Measurements from ENCODE around the gene AFF3.

AFF3 gene

DNA sequence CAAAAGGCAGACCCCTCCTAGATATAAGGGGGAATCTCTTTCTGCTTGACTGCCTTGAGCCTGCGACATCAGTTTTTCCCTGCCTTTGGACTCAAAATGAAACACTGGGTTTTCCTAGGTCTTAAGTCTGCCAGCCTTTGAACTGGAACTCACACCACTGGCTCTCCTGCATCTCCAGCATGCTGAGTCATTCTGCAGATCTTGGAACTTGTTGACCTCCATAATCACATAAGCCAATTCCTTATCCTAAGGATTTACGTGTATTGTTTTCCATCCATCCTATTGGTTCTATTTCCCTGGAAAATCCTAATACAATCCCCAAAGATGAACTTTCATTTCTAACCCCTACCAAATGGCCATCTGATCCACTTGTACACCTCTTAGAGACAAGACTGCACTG, 88.0 kb downstream of the AFF3 start:
- TF ChIP-seq EZH2 (IDR thresholded peaks at IDR 0.05; ENCODE audit: borderline replicate concordance, low read length), result no peak
- Histone ChIP-seq H3K9ac (ENCODE audit: low read length) (no peak overlapping the region), H3F3A (ENCODE audit: insufficient read depth, low read length) (no peaks in the 10 kb centered on the region), H3K4me3 (ENCODE audit: low read depth, low read length, poor library complexity, severe bottlenecking) (no peak overlapping the region), H3K9me3 (ENCODE audit: low read length) (no peaks in the 10 kb centered on the region), H3K27ac (ENCODE audit: low read depth, low read length, poor library complexity, severe bottlenecking) (peak overlapping the region; percentile 25), H3K9me2 (ENCODE audit: low read depth, low read length) (no peaks in the 10 kb centered on the region), H3K36me3 (ENCODE audit: insufficient read depth, low read length) (peaks cover 94% of the 10 kb centered on the region), H3K79me2 (ENCODE audit: insufficient read depth, low read length) (0 out of 2 replicates have a peak, but pooled peaks cover 4% of the 10 kb centered on the region), H3K4me2 (ENCODE audit: low read length) (no peak overlapping the region), H3K4me1 (ENCODE audit: insufficient read depth, low read length, severe bottlenecking) (peaks cover 1% of the 10 kb centered on the region), H4K20me1 (ENCODE audit: insufficient read depth, low read length) (no peaks in the 10 kb centered on the region), H3K27me3 (ENCODE audit: insufficient read depth, low read length) (no peaks in the 10 kb centered on the region), H2AFZ (ENCODE audit: low read length) (no peak overlapping the region)

DNA sequence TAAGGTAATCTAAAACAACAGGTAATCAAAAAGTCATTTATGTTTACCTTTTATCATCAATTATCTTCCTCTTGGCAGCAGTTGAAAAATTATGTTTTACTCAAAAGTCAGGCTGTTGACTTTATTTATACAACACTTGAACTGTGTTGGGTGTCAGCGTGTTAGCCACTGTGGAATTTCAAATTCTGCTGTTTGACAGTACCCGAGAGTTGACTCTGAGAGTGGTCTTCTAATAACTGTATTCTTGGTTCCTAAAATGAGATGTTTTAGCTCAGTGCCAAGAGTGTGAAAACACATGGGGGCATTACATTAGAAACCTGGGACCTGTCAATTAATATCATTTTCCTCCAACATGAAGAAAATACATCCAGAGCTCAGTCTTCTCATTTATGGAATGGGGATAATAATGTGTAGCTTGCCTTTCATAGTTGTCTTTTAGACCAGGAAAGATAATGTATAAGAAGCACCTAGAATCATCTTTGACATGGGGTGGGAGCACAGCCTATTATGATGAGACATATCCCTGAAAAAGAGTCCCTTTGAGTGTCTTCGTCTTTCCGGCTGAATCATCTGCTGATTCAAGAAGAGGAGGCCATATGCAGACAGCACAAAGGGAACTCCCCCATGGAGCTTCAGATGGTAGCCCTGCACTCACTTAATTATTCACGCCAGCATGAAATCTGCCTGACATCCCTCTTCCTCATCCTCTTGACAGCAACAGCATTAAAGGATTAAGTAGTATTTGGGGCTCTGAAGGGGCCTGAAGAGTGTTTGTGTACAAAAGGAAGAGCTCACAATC, 89.1 kb downstream of the AFF3 start:
- no peaks in the 10 kb centered on the region for H3K4me1 ChIP-seq (ENCODE audit: insufficient read depth, low read length, severe bottlenecking)
- TF ChIP-seq, protein P1, sequence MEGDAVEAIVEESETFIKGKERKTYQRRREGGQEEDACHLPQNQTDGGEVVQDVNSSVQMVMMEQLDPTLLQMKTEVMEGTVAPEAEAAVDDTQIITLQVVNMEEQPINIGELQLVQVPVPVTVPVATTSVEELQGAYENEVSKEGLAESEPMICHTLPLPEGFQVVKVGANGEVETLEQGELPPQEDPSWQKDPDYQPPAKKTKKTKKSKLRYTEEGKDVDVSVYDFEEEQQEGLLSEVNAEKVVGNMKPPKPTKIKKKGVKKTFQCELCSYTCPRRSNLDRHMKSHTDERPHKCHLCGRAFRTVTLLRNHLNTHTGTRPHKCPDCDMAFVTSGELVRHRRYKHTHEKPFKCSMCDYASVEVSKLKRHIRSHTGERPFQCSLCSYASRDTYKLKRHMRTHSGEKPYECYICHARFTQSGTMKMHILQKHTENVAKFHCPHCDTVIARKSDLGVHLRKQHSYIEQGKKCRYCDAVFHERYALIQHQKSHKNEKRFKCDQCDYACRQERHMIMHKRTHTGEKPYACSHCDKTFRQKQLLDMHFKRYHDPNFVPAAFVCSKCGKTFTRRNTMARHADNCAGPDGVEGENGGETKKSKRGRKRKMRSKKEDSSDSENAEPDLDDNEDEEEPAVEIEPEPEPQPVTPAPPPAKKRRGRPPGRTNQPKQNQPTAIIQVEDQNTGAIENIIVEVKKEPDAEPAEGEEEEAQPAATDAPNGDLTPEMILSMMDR (IDR thresholded peaks at IDR 0.05; ENCODE audit: low read length), result no peak
- no peak for TF ChIP-seq EZH2 (IDR thresholded peaks at IDR 0.05; ENCODE audit: borderline replicate concordance, low read length)
- no peaks in the 10 kb centered on the region for H3K79me2 ChIP-seq (ENCODE audit: insufficient read depth, low read length)
- no peak overlapping the region for H2AFZ ChIP-seq (ENCODE audit: low read length)
- H3K36me3 ChIP-seq (ENCODE audit: insufficient read depth, low read length), result peaks cover 96% of the 10 kb centered on the region
- no peak overlapping the region for H3K4me3 ChIP-seq (ENCODE audit: low read depth, low read length, poor library complexity, severe bottlenecking)
- no peaks in the 10 kb centered on the region for H3K27me3 ChIP-seq (ENCODE audit: insufficient read depth, low read length)
- no peak overlapping the region for H3K9ac ChIP-seq (ENCODE audit: low read length)
- H3K9me2 ChIP-seq (ENCODE audit: low read depth, low read length), result no peaks in the 10 kb centered on the region
- no peak overlapping the region for H3K4me2 ChIP-seq (ENCODE audit: low read length)
- no peaks in the 10 kb centered on the region for H3F3A ChIP-seq (ENCODE audit: insufficient read depth, low read length)
- H3K27ac ChIP-seq (ENCODE audit: low read depth, low read length, poor library complexity, severe bottlenecking), result no peak overlapping the region
- no peaks in the 10 kb centered on the region for H4K20me1 ChIP-seq (ENCODE audit: insufficient read depth, low read length)
- no peaks in the 10 kb centered on the region for H3K9me3 ChIP-seq (ENCODE audit: low read length)

DNA sequence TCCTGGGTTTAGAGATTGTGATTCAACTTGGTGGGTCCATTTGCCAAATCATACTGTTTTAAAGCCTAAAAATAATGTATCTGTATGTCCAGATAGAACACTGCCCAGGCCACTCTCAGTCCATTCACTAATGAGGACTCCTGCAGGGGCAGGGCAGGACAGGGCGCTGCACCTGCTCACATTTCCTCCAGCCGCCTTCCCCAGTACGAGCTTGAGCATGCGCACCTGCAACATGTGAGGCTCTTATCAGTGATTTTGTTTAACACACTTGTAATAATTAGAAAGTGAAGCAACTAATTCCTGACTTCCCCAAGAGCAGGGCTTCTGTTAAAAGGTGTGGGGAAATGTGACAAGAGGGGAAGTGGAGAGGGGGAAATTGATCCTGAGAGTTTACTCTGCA, 89.7 kb downstream of the AFF3 start:
- Histone ChIP-seq H2AFZ (ENCODE audit: low read length) (no peak overlapping the region), H3K36me3 (ENCODE audit: insufficient read depth, low read length) (peaks cover 97% of the 10 kb centered on the region), H3K27me3 (ENCODE audit: insufficient read depth, low read length) (no peaks in the 10 kb centered on the region), H3K9me2 (ENCODE audit: low read depth, low read length) (no peaks in the 10 kb centered on the region), H3K4me1 (ENCODE audit: insufficient read depth, low read length, severe bottlenecking) (no peaks in the 10 kb centered on the region), H4K20me1 (ENCODE audit: insufficient read depth, low read length) (no peaks in the 10 kb centered on the region), H3K4me2 (ENCODE audit: low read length) (no peak overlapping the region), H3F3A (ENCODE audit: insufficient read depth, low read length) (no peaks in the 10 kb centered on the region), H3K4me3 (ENCODE audit: low read depth, low read length, poor library complexity, severe bottlenecking) (no peak overlapping the region), H3K9me3 (ENCODE audit: low read length) (no peaks in the 10 kb centered on the region), H3K79me2 (ENCODE audit: insufficient read depth, low read length) (no peaks in the 10 kb centered on the region), H3K9ac (ENCODE audit: low read length) (no peak overlapping the region), H3K27ac (ENCODE audit: low read depth, low read length, poor library complexity, severe bottlenecking) (no peak overlapping the region)
- TF ChIP-seq, protein P1 (IDR thresholded peaks at IDR 0.05; ENCODE audit: low read length), result no peak
- no peak for TF ChIP-seq EZH2 (IDR thresholded peaks at IDR 0.05; ENCODE audit: borderline replicate concordance, low read length)

DNA sequence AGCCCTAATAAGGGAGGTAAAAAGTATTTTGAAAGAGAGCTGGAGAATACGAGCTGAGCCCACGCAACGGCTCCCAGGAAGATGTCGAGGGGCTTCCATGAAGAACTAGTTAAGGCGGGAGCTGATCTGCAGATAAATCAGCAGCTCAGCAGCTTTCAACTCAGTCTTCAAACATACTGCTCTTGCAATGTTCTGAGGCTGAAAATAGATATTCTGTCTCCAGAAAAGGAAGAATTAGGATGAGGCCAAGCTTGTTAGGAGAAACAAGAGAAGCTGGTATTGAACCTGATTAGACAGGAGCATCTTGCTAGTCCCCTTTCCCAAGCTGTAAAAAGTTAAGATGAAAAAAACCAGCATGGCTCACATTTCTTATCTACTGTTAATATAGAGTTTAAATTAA, 91.1 kb downstream of the AFF3 start:
- no peak for TF ChIP-seq EZH2 (IDR thresholded peaks at IDR 0.05; ENCODE audit: borderline replicate concordance, low read length)
- TF ChIP-seq, protein P1 (IDR thresholded peaks at IDR 0.05; ENCODE audit: low read length), result no peak
- Histone ChIP-seq H3K9me3 (ENCODE audit: low read length) (no peaks in the 10 kb centered on the region), H3K4me2 (ENCODE audit: low read length) (no peak overlapping the region), H3K27me3 (ENCODE audit: insufficient read depth, low read length) (no peaks in the 10 kb centered on the region), H3K79me2 (ENCODE audit: insufficient read depth, low read length) (peaks cover 6% of the 10 kb centered on the region; the same call in 1 of the 2 replicates), H3K4me1 (ENCODE audit: insufficient read depth, low read length, severe bottlenecking) (no peaks in the 10 kb centered on the region), H4K20me1 (ENCODE audit: insufficient read depth, low read length) (no peaks in the 10 kb centered on the region), H3K4me3 (ENCODE audit: low read depth, low read length, poor library complexity, severe bottlenecking) (no peak overlapping the region), H3F3A (ENCODE audit: insufficient read depth, low read length) (no peaks in the 10 kb centered on the region), H3K9ac (ENCODE audit: low read length) (no peak overlapping the region), H3K36me3 (ENCODE audit: insufficient read depth, low read length) (peaks cover 96% of the 10 kb centered on the region), H3K27ac (ENCODE audit: low read depth, low read length, poor library complexity, severe bottlenecking) (no peak overlapping the region), H2AFZ (ENCODE audit: low read length) (no peak overlapping the region), H3K9me2 (ENCODE audit: low read depth, low read length) (no peaks in the 10 kb centered on the region)

Measured in OCI-LY1 (cell line).